H9 (cell line): ENCODE results near the gene BLVRB. TPM values are rescaled to one million over a fixed set of nuclear protein-coding genes. Genes with fewer than 3 reads are reported as not detected.

Experiments
- DNase-seq: peaks from one replicate; pipeline ENCODE4 v3.0.0-alpha.2; 2017
- H2AFZ ChIP-seq: one replicate; pipeline ENCODE4 v1.6.1; 2013; ENCODE audit warnings: mild to moderate bottlenecking, low read length, control low read depth, moderate library complexity
- H2AK5ac ChIP-seq: 2 replicates; pipeline ENCODE4 v1.6.1; 2013; ENCODE audit warnings: low read length, control low read depth, mixed read lengths; ENCODE audit not compliant: insufficient read length
- H2BK120ac ChIP-seq: one replicate; pipeline ENCODE4 v1.6.1; 2013; ENCODE audit warnings: low read depth, mild to moderate bottlenecking, low read length, control low read depth, inconsistent platforms; ENCODE audit not compliant: poor library complexity, severe bottlenecking
- H2BK12ac ChIP-seq: 2 replicates; pipeline ENCODE4 v1.6.1; 2013; ENCODE audit warnings: low read length, control low read depth, mixed read lengths, low read depth; ENCODE audit not compliant: insufficient read length
- H2BK15ac ChIP-seq: 2 replicates; pipeline ENCODE4 v1.6.1; 2013; ENCODE audit warnings: low read depth, low read length, control low read depth
- H2BK20ac ChIP-seq: one replicate; pipeline ENCODE4 v1.6.1; 2013; ENCODE audit warnings: low read depth, mild to moderate bottlenecking, low read length, control low read depth, inconsistent platforms; ENCODE audit not compliant: poor library complexity, severe bottlenecking
- H2BK5ac ChIP-seq: 2 replicates; pipeline ENCODE4 v1.6.1; 2013; ENCODE audit warnings: low read length, control low read depth, mixed read lengths; ENCODE audit not compliant: insufficient read length
- H3K14ac ChIP-seq: 2 replicates; pipeline ENCODE4 v1.6.1; 2013; ENCODE audit warnings: low read length, control low read depth; ENCODE audit not compliant: insufficient read depth
- H3K18ac ChIP-seq: 2 replicates; pipeline ENCODE4 v1.6.1; 2013; ENCODE audit warnings: low read depth, mild to moderate bottlenecking, mixed read lengths, low read length, control low read depth; ENCODE audit not compliant: insufficient read length
- H3K23ac ChIP-seq: 2 replicates; pipeline ENCODE4 v1.6.1; 2013; ENCODE audit warnings: low read length, control low read depth, mixed read lengths, low read depth; ENCODE audit not compliant: insufficient read length
- H3K23me2 ChIP-seq: 2 replicates; pipeline ENCODE4 v1.6.1; 2013; ENCODE audit warnings: low read depth, mild to moderate bottlenecking, mixed read lengths, low read length, control low read depth; ENCODE audit not compliant: insufficient read length, poor library complexity, severe bottlenecking
- H3K27ac ChIP-seq: 2 replicates; pipeline ENCODE4 v1.5.1; 2013; ENCODE audit warnings: low read length, control low read depth, mixed read lengths, low read depth; ENCODE audit not compliant: insufficient read length
- H3K27me3 ChIP-seq: 2 replicates; pipeline ENCODE4 v1.6.1; 2013; ENCODE audit warnings: low read length, control low read depth, inconsistent platforms; ENCODE audit not compliant: insufficient read depth
- H3K4ac ChIP-seq: 2 replicates; pipeline ENCODE4 v1.6.1; 2013; ENCODE audit warnings: low read depth, mild to moderate bottlenecking, control low read depth, inconsistent platforms, low read length, moderate library complexity
- H3K4me1 ChIP-seq: 2 replicates; pipeline ENCODE4 v1.6.1; 2013; ENCODE audit warnings: low read length, control low read depth, inconsistent platforms; ENCODE audit not compliant: insufficient read depth
- H3K4me2 ChIP-seq: 2 replicates; pipeline ENCODE4 v1.6.1; 2013; ENCODE audit warnings: low read length, control low read depth, mixed read lengths; ENCODE audit not compliant: insufficient read length, insufficient read depth
- H3K56ac ChIP-seq: 2 replicates; pipeline ENCODE4 v1.6.1; 2013; ENCODE audit warnings: low read depth, mild to moderate bottlenecking, mixed read lengths, low read length, control low read depth; ENCODE audit not compliant: insufficient read length
- H3K79me1 ChIP-seq: 2 replicates; pipeline ENCODE4 v1.6.1; 2013; ENCODE audit warnings: low read depth, mild to moderate bottlenecking, moderate library complexity, low read length, control low read depth, inconsistent platforms; ENCODE audit not compliant: insufficient read depth, poor library complexity, severe bottlenecking
- H3K79me2 ChIP-seq: 2 replicates; pipeline ENCODE4 v1.6.1; 2013; ENCODE audit warnings: low read length, control low read depth, inconsistent platforms; ENCODE audit not compliant: insufficient read depth
- H3K9ac ChIP-seq: 2 replicates; pipeline ENCODE4 v1.6.1; 2013; ENCODE audit warnings: low read length, control low read depth, mixed read lengths; ENCODE audit not compliant: insufficient read length; ENCODE audit errors: extremely low read depth
- H3K9me3 ChIP-seq: one replicate; pipeline ENCODE4 v1.6.1; 2013; ENCODE audit warnings: low read depth, low read length, inconsistent platforms; ENCODE audit not compliant: control insufficient read depth
- H3T11ph ChIP-seq: one replicate; pipeline ENCODE4 v1.6.1; 2013; ENCODE audit warnings: mild to moderate bottlenecking, low read length, control low read depth, inconsistent platforms
- H4K20me1 ChIP-seq: one replicate; pipeline ENCODE4 v1.6.1; 2013; ENCODE audit not compliant: control insufficient read depth, insufficient read length, insufficient read depth
- H4K5ac ChIP-seq: 2 replicates; pipeline ENCODE4 v1.6.1; 2013; ENCODE audit warnings: low read depth, mild to moderate bottlenecking, mixed read lengths, low read length, control low read depth; ENCODE audit not compliant: insufficient read length
- H4K8ac ChIP-seq: replicated peaks from 2 replicates; pipeline ENCODE4 v1.6.1; 2013; ENCODE audit warnings: low read length, control low read depth, mixed read lengths, low read depth; ENCODE audit not compliant: insufficient read length
- H4K91ac ChIP-seq: 2 replicates; pipeline ENCODE4 v1.6.1; 2013; ENCODE audit warnings: low read depth, mild to moderate bottlenecking, moderate library complexity, mixed read lengths, low read length, control low read depth; ENCODE audit not compliant: insufficient read length
- H3K27ac Mint-ChIP-seq, 3 experiments: 2 replicates in 2 of 3; 3 replicates in 1 of 3; pipeline ENCODE4 v1.8.0; 2020 to 2021; ENCODE audit warnings: mixed read lengths in 3 of 3, mild to moderate bottlenecking in 1 of 3, moderate library complexity in 1 of 3
- H3K27me3 Mint-ChIP-seq: 2 replicates; pipeline ENCODE4 v1.8.0; 2021; ENCODE audit warnings: low read depth, mild to moderate bottlenecking, moderate library complexity, mixed read lengths
- H3K36me3 Mint-ChIP-seq, 3 experiments: 2 replicates in 2 of 3; 3 replicates in 1 of 3; pipeline ENCODE4 v1.8.0; 2020 to 2021; ENCODE audit warnings: low read depth in 3 of 3, mixed read lengths in 3 of 3; ENCODE audit not compliant: insufficient read depth in 1 of 3
- H3K4me1 Mint-ChIP-seq, 2 experiments: 2 replicates each; pipeline ENCODE4 v1.8.0; 2020; ENCODE audit warnings: mixed read lengths in 2 of 2
- H3K4me3 Mint-ChIP-seq, 2 experiments: 2 replicates in 1 of 2; 3 replicates in 1 of 2; pipeline ENCODE4 v1.8.0; 2020 to 2021; ENCODE audit warnings: mild to moderate bottlenecking in 2 of 2, mixed read lengths in 2 of 2, moderate library complexity in 1 of 2
- H3K9me3 Mint-ChIP-seq, 2 experiments: 2 replicates in 1 of 2; 3 replicates in 1 of 2; pipeline ENCODE4 v1.8.0; 2020; ENCODE audit warnings: mild to moderate bottlenecking in 2 of 2, mixed read lengths in 2 of 2, moderate library complexity in 1 of 2
- CTCF ChIP-seq: fragments of 200-600 bp; sonication (generic); conservative IDR thresholded peaks from 3 replicates; pipeline ENCODE4 v1.8.0; 2021; ENCODE audit warnings: antibody characterized with exemption, mild to moderate bottlenecking
- WGBS: extraction: QIAGEN DNeasy Blood & Tissue Kit; methylation state at CpG from one replicate; pipeline ENCODE4 v1.1.7; 2013; ENCODE audit warnings: missing lambda C conversion rate, low lambda C conversion rate, mixed read lengths; ENCODE audit not compliant: insufficient read length; ENCODE audit errors: extremely low coverage; 5-methylcytosine and 5-hydroxymethylcytosine counted together
- total RNA-seq: library from RNA; stranded (reverse); gene quantifications from 2 replicates; pipeline ENCODE4 v1.2.1, GENCODE V29; 2021

BLVRB gene
- total RNA-seq, 1 experiment from 2014 or later, result 27.9 TPM

DNA sequence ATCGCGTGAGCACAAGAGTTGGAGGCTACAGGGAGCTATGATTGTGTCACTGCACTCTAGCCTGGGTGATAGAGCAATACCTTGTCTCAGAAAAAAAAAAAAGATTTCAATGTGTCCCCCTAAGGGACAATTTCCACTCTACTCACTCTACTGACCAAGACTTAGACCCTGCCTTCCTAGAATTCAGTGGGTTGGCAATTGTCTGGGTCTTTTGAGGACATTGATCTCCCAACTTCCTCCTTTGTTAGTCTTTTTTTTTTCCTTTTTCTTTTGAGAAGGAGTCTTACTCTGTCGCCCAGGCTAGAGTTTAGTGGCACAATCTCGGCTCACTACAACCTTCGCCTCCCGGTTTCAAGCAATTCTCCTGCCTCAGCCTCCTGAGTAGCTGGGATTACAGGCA lies 3.5 kb upstream of the BLVRB start:
- no peak overlapping the region for H3K27ac ChIP-seq
- H3K4me2 ChIP-seq, result no peak overlapping the region
- DNase-seq, result no peak
- no peak overlapping the region for H3K14ac ChIP-seq
- H2AFZ ChIP-seq, result no peak overlapping the region
- H3K9me3 ChIP-seq, result no peaks in the 10 kb centered on the region
- H3K9me3 Mint-ChIP-seq, result peaks cover 0 to 5% of the 10 kb centered on the region in 2 experiments; a peak in 2 of 5 replicates
- no peak overlapping the region for H3K56ac ChIP-seq
- H3K4ac ChIP-seq, result no peak overlapping the region
- H3K27ac Mint-ChIP-seq, result no peak overlapping the region
- no peak overlapping the region for H4K91ac ChIP-seq
- no peak overlapping the region for H2BK15ac ChIP-seq
- no peak overlapping the region for H2BK20ac ChIP-seq
- no peak overlapping the region for H2BK12ac ChIP-seq
- H2BK5ac ChIP-seq, result no peak overlapping the region
- WGBS, result no CpG with 5 or more reads among the region's 6 CpGs
- no peak overlapping the region for H4K8ac ChIP-seq
- no peaks in the 10 kb centered on the region for H4K20me1 ChIP-seq
- H3K4me1 ChIP-seq, result no peaks in the 10 kb centered on the region; the same call in 1 of the 2 replicates
- H3K18ac ChIP-seq, result no peak overlapping the region
- peaks cover 14 to 18% of the 10 kb centered on the region in 2 experiments for H3K4me1 Mint-ChIP-seq
- H3K79me1 ChIP-seq, result no peaks in the 10 kb centered on the region
- no peak overlapping the region for H4K5ac ChIP-seq
- H3K79me2 ChIP-seq, result no peaks in the 10 kb centered on the region
- peaks cover 11% of the 10 kb centered on the region; the same call in 1 of the 2 replicates for H3K27me3 ChIP-seq
- no peak for TF ChIP-seq CTCF
- no peaks in the 10 kb centered on the region for H3K23me2 ChIP-seq
- H2AK5ac ChIP-seq, result no peak overlapping the region
- H2BK120ac ChIP-seq, result no peak overlapping the region
- no peak overlapping the region for H3T11ph ChIP-seq
- H3K27me3 Mint-ChIP-seq, result peaks cover 45% of the 10 kb centered on the region
- peak overlapping the region in 1 of 2 experiments; percentile 42; a peak in 1 of 5 replicates for H3K4me3 Mint-ChIP-seq
- H3K9ac ChIP-seq, result no peak overlapping the region
- 0 out of 7 replicates have a peak, but pooled peaks cover 0 to 4% (median 0%) of the 10 kb centered on the region in 3 experiments for H3K36me3 Mint-ChIP-seq
- no peak overlapping the region for H3K23ac ChIP-seq
